Upper lobe of left lung (tissue), 4 donors: ENCODE results near the gene MAP7D2.

Experiments used
- EP300 ChIP-seq, 4 donors: sonication (generic); formaldehyde crosslinking; IDR thresholded peaks; one replicate each; pipeline ENCODE4 v1.5.1; 2017; ENCODE audit warnings: antibody characterized with exemption in 4 of 4, control low read depth in 2 of 4
- POLR2A ChIP-seq, 4 donors: fragments of 450-650 bp; IDR thresholded peaks; one replicate each; pipeline ENCODE4 v1.5.1; 2016 to 2017; ENCODE audit warnings: antibody characterized with exemption in 4 of 4, mild to moderate bottlenecking in 2 of 4
- POLR2AphosphoS5 ChIP-seq, 2 donors: sonication (generic); formaldehyde crosslinking; IDR thresholded peaks; one replicate each; pipeline ENCODE4 v1.5.1; 2017; ENCODE audit warnings: antibody characterized with exemption in 2 of 2
- TF ChIP-seq, protein P1 (sequence below), 6 experiments: fragments of 450-650 bp in 4 of 6; fragments of 200-600 bp in 2 of 6; sonication (generic) in 2 of 6; IDR thresholded peaks; one replicate each; pipeline ENCODE4 v1.5.1; 2016 to 2019; ENCODE audit warnings: antibody characterized with exemption in 6 of 6

DNA sequence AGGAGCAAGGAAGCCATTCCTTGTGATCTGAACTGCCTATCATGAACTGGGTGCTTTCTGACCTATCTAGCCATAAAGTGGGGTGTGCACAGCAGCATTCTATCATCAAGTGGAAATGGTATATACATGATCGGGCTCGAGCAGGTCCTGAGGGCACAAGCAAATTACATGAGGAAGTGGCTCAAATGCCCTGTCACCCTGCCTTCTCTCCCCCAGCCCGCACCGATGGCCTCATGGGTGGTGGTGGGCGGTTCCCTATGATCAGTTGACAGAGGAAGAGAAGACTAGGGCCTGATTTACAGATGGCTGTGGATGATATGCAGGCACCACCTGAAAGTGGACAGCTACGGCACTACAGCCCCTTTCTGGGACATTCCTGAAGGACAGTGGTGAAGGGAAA, 79.5 kb downstream of the MAP7D2 start:
- TF ChIP-seq, protein P1, sequence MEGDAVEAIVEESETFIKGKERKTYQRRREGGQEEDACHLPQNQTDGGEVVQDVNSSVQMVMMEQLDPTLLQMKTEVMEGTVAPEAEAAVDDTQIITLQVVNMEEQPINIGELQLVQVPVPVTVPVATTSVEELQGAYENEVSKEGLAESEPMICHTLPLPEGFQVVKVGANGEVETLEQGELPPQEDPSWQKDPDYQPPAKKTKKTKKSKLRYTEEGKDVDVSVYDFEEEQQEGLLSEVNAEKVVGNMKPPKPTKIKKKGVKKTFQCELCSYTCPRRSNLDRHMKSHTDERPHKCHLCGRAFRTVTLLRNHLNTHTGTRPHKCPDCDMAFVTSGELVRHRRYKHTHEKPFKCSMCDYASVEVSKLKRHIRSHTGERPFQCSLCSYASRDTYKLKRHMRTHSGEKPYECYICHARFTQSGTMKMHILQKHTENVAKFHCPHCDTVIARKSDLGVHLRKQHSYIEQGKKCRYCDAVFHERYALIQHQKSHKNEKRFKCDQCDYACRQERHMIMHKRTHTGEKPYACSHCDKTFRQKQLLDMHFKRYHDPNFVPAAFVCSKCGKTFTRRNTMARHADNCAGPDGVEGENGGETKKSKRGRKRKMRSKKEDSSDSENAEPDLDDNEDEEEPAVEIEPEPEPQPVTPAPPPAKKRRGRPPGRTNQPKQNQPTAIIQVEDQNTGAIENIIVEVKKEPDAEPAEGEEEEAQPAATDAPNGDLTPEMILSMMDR (IDR thresholded peaks at IDR 0.05): no peak
- TF ChIP-seq POLR2AphosphoS5 (IDR thresholded peaks at IDR 0.05): no peak
- no peak for TF ChIP-seq POLR2A (IDR thresholded peaks at IDR 0.05)
- no peak for TF ChIP-seq EP300 (IDR thresholded peaks at IDR 0.05)
